NB4 (cell line): ENCODE results near the gene MEGF8.

ENCODE experiments used
- DNase-seq: peaks from one replicate; pipeline ENCODE4 v3.0.0; 2010; ENCODE audit warnings: low read depth
- H3K4me3 ChIP-seq: one replicate; pipeline ENCODE4 v1.5.1; 2011; ENCODE audit warnings: mild to moderate bottlenecking, low read depth, low read length, moderate library complexity
- CTCF ChIP-seq: IDR thresholded peaks from one replicate; pipeline ENCODE4 v1.5.1; 2012; ENCODE audit warnings: low read depth, low read length
- MAX ChIP-seq: IDR thresholded peaks from 2 replicates; pipeline ENCODE4 v1.6.1; 2011; ENCODE audit warnings: low read depth, low read length
- MYC ChIP-seq: IDR thresholded peaks from 2 replicates; pipeline ENCODE4 v1.6.1; 2011; ENCODE audit warnings: low read depth, low read length
- POLR2A ChIP-seq: IDR thresholded peaks from 2 replicates; pipeline ENCODE4 v1.6.1; 2011; ENCODE audit warnings: mild to moderate bottlenecking; ENCODE audit not compliant: insufficient read length; ENCODE audit errors: extremely low read depth

Gene MEGF8

GRCh38 chr19:42362342-42362741, 36.9 kb downstream of the MEGF8 start:
- no peak for DNase-seq
- TF ChIP-seq MAX = no peak
- TF ChIP-seq MYC = no peak
- TF ChIP-seq CTCF = no peak
- TF ChIP-seq POLR2A = no peak
- no peak overlapping the region for H3K4me3 ChIP-seq

GRCh38 chr19:42362891-42363440, 37.5 kb downstream of the MEGF8 start:
- DNase-seq = no peak
- no peak overlapping the region for H3K4me3 ChIP-seq
- no peak for TF ChIP-seq CTCF
- TF ChIP-seq MYC = no peak
- no peak for TF ChIP-seq MAX
- TF ChIP-seq POLR2A = no peak

GRCh38 chr19:42363614-42364346, 38.3 kb downstream of the MEGF8 start:
- no peak for DNase-seq
- no peak overlapping the region for H3K4me3 ChIP-seq
- TF ChIP-seq POLR2A (no peak), MYC (no peak), CTCF (no peak), MAX (no peak)

- TF ChIP-seq POLR2A = no peak
- TF ChIP-seq CTCF = no peak
- no peak for TF ChIP-seq MYC
- no peak for TF ChIP-seq MAX
- H3K4me3 ChIP-seq = no peak overlapping the region
- DNase-seq = no peak
Observed at GRCh38 chr19:42366673-42367072, 41.2 kb downstream of the MEGF8 start.

GRCh38 chr19:42367929-42368328, 42.5 kb downstream of the MEGF8 start:
- DNase-seq = no peak
- TF ChIP-seq MYC (no peak), CTCF (no peak), MAX (no peak), POLR2A (no peak)

More at GRCh38 chr19:42367929-42368328, 42.5 kb downstream of the MEGF8 start:
- H3K4me3 ChIP-seq = no peak overlapping the region
